Embryonic facial prominence (tissue), 1 donor: ENCODE measurements around the gene RIPOR2.

Experiments
- DNase-seq: peaks from one replicate; pipeline ENCODE4 v3.0.0-alpha.2; 2016; ENCODE audit errors: extremely low spot score

RIPOR2 gene

DNA sequence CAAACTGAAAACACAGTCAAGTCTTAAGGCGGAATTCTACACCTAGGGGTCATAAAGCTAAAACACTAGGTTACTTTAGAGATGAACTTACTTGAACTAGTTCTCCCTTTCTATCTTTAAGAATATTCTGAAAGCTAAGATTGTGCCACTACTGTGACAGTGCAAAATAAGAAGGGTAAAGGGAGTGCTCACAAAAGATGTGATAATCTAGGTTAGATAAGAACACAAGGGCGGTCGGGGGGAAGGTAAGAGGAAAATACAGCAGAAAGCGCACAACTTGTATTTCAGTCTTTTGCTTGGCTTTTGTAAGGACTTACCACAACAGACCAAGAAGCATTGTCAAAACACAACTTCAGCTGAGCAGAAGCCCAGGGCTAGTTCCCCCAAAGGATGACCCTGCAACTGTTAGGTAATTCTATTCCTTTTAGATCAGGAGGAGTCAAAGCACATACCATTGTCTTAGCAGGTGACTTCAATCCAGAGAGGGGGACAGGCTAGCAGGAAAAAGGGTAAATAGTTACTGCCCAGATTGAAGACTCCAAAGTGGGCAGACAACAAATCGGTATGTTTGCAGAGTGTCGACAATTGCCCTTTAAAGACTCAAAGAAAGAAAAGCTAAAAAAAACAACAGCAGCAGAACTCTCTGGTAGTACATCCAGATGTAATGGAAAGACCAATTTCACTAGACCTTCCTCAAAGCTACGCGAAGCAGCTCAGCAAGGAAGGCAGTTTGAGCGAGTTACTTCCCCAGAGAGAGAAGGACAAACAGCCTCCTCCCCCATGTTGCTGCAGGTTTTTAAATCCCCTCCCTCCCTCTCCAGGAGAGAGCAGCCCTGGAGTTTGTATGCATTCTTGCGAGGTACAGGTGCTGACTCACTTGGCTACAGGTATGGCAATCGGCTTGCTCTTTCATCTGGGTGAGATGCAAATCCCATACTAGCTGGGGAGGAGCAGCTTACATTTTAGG is 59.0 kb downstream of the RIPOR2 start:
- DNase-seq = no peak

DNA sequence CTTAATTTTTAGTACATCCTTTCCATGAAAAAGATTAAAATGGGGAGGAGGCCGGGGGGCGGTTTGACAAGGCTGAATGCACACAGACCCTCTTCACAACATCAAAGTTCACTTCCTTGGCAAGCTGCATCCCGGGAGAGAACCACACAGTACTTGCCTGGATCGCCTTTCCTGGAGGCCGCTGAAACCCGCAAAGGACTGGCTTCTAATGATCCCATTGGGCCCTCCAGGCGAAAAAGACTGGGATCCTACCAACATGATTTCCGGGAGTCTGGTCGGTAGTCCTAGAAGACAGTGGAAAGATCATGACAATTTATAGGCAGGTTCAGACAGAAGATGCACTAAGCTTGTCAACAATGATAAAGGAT is 60.2 kb downstream of the RIPOR2 start:
- DNase-seq = no peak

DNA sequence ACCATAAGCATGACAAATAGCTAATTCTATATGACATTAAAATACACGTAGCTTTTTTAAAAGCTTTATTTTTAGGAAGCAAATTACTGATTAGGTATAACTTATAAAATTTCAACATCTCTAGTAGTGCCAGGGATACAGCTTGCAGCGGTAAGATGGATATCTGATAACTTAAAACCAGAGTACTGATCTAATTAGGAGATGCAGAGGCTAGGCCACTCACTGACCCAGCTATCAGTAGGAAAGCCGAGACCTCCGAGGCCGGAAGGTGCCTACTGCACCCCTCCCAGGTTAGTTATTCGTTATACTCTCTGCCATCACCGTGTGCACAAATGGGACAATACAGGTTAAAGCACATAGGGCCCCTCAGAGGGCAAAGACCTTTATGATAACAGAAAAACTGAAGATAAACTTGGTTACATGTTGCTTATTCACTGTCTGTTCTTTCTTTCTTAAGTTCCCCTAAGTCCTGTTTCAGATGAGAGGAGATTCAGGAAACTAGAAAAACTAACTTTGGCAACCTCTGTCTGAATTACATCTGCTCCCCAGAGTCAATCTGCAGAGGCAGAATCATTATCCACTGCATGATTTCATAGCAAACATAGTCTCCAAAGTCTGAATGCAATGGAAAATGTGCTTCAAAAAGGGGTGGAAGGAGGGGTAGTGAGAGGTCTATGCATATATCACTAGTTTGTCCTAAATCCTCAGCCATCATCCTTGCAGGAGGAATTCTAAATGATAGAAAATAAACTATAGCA is 60.8 kb downstream of the RIPOR2 start:
- peak; percentile 10 for DNase-seq

DNA sequence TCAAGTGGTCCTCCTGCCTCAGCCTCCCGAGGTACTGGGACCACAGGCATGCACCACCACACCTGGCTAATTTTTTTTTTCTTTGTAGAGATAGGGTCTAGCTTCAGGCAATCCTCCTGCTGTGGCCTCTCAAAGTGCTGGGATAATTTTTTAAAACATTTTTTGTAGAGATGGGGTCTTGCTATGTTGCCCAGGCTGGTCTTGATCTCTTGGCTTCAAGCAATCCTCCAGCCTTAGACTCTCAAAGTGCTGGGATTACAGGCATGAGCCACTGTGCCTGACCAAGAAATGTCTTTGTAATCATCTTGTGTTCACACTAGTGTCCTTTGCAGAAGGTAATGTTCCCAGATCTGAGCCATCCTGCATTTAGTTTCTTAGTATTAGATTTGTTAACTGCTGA is 61.6 kb downstream of the RIPOR2 start:
- no peak for DNase-seq

DNA sequence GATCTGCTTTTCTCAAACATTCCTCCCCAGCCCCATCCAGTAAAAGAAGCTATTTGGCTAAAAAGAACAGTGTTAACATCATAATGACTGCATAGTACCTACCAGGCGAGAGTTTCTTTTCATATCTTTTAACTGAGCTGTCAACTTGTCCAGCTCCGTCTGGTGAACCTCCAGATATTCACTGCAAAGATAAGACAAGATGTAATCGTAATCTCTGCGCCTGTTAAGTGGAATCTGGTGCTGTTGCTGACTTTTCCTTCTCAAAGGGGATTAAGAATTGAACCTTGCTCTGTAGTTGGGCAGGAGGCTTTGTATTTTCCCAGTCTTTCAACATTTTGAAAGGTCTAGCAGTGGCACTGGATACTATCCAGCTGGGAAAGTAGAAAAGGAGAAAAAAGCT is 63.0 kb downstream of the RIPOR2 start:
- no peak for DNase-seq

DNA sequence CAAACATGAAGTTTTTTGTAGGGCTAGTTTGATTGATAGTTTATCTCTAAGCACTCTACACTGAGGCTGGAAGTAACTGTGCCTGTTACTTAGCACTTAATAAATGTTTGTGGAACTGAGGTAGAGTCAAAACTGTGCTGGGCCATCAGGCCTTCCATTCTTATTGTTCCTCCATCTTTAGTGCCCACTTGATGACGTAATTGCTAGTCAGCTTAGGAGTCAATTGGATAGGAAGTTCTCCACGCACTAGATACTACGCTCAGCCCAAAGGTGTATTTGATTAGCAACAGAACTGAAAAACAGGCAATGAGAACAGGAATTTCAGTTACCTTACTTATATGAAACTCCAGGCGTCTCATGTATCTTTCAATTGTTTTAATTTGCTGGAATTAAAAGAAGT is 67.0 kb downstream of the RIPOR2 start:
- no peak for DNase-seq

DNA sequence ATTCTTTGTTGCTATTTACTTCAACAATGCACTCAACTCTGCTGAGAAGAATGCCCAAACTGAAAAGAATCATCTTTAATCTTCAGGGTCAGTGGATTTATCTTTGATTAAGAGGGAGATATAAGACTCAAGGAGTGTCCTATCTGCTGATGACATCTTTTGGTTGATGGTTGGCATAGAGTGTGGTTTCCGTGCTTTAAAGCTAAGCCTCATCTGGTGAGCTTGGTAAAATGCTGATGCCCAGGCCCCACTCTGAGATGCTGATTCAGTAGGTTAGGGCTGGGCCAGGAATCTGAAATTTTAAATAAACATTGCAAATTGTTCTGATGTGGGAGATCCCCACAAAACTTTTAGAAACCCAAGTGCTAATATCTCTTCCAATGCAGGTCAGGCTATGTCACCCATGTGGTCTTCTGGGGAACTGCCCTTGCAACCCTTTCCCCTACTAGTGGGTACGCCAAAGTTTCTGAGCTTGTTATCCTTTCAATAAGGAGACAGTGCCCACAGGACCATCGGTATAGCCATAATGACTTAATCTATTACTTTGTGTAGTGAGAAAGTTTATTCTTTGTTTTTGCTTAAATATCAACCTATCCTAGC is 68.6 kb downstream of the RIPOR2 start:
- DNase-seq = no peak

DNA sequence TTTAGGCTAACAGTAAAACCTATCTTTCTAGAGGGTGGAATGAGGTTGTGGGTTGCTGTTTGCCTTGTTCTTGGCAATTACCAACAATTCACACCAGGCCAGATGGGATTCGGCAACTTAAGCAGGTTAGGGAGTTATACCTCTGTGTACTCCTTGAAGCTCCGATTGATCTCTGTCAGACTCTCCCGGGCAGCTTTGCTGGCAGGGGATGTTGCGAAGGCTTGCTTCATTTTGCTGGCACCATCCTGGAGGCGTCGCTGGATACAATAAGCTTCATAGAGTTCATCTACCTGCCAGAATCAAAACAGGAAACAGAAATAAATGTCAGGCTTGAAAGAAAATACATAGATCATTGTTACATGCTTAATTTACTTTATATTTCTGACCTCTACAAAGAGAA is 70.6 kb downstream of the RIPOR2 start:
- no peak for DNase-seq

DNA sequence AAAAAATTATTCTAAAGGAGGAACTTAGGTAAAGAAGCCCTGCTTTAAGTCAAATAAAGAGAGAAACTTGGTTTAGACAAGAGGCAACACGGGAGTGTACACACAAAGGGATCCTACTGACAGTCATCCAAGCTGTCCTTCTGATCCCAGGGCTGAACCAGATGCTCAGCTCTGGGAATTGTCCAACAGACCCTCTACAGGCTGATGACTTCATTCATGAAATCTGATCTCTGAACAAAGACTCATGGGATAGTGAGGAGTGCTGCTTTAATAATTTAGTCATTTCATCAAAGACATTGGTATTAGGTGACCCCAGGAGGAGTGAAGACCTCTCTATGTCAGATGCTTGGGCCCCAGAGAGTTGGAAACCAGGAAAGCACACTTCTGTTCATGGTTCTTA is 71.4 kb downstream of the RIPOR2 start:
- DNase-seq = no peak

DNA sequence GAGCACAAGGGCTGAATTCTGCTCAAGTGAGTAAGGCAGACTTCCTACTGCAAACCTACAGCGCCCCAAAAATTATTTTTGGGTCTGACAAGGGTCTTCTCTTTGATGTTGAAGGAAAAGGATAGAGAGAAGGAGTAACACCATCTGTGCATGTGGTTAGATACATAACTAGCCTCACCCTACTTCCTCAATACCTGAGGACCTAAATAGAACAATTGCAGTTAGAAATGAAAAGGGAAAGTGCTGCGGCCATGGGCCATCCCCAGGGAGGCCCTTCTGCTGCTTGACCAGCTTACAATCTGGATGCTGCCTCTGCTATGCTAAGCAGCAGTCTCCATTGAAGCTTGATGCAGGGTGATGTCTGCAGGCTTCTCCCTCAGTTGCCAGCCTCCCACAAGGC is 73.8 kb downstream of the RIPOR2 start:
- no peak for DNase-seq

DNA sequence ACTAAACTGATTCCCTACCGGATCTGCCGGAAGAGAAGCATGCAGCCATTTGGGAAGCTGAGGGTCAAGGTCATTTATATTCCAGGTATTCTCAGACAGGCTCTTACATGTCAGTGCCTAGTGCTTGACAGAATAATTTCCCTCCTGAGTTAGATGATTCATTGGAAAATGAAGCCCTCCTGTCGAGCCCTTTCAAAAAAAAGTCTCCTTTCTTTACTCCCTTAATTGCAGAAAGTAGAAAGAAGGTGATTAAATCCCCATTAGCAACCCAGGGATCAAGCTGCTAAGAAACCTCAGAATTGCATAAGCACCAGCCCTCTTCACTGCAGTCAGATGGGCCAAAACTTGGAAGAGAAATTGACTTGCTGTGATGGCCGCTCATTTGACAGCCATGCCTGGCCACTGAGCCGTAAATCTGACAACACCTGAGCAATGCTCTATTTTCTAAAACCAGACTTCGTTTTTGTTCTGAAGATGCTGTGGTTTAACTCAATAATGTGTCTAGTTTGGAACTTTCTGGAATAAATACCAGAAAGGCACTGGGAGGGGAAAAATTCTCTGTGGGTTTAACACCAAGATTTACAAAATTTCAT is 76.1 kb downstream of the RIPOR2 start:
- no peak for DNase-seq

DNA sequence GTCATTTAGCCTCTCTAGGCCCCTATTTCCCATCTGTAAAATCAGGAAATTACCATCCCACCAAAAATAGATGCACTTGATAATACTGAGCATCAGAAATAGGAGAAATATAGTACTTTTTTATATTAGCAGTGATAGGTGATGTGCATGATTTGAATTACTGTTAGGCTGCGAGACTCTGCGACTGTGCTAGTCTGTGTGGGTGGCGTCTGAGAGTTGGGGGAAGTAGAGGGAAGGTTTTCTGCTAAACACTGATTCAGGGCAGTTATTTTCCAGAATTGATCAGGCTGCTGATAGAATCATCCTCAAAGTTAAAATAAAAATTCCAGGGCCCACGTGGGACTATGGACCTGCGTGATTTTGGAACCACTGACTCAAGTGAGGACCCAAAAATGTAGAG is 76.6 kb downstream of the RIPOR2 start:
- no peak for DNase-seq

DNA sequence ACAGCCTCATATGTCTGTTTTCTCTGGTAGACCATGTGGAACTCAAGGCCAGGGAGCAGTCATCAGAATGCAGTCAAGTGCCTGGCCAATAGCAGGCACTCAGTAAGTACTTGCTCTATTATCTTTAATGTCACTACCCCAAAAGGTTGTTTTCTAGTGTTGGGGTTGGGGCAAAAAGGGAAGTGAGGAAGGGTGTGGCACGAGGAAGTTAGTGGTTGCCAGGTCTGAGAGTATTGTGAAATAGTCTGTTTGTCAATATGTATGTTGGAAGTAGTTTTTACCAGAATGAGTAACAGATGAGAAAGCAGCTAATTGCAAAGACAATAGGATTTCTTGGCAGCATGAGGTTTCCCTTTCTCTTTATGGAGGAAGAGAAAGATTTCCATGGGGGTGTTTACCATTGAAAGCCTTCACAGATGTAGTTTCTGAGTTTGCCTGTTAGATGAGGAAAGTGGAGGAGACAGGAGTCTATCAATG is 77.5 kb downstream of the RIPOR2 start:
- DNase-seq = no peak

DNA sequence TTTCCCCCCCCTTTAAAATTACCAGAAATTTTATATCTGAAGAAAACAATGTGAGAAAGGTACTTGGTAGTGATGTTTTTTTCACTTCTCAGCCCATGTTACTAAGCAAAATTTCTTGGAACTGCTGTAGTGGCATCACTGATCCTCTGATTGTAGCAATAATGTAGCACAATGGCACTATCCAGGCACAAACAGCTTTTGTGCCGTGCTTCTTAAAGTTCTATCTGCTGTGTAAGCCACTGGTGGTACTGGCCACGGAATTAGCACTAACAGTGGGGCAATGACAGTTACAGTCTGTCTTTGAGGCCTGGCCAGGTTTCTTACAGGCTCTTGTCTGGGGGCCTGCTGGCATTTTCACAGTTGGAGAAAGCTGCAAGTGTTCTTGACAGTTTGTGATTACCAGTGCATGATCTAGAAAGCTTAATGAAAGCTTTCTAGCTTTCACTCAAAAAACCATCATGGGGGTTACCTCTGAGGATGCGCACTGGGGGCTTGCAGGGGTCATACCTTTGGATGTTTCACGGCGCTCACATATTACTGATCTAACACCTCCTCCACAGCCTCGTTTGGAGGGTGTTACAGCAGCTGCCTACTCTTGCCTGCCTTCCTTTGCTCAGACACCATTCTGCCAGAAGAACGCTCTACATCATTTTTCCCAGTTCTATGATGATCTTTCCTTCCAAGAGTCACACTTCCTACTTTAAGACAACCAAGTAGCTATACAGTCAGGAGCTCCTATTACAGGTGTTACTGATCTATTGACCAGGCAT is 78.7 kb downstream of the RIPOR2 start:
- no peak for DNase-seq

DNA sequence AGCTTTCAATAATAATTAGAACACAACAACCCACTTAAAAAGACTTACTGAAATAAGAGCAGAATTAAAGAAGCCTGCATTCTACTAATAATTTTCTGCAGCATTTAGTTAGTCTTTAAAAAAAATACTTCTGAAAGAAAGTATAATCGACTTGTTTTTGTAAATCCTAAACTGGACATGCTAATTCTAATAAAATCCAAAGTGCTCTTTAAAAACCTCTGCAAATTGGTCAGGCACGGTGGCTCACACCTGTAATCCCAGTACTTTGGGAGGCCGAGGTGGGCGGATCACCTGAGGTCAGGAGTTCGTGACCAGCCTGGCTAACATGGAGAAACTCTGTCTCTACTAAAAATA is 79.5 kb downstream of the RIPOR2 start:
- DNase-seq = no peak

DNA sequence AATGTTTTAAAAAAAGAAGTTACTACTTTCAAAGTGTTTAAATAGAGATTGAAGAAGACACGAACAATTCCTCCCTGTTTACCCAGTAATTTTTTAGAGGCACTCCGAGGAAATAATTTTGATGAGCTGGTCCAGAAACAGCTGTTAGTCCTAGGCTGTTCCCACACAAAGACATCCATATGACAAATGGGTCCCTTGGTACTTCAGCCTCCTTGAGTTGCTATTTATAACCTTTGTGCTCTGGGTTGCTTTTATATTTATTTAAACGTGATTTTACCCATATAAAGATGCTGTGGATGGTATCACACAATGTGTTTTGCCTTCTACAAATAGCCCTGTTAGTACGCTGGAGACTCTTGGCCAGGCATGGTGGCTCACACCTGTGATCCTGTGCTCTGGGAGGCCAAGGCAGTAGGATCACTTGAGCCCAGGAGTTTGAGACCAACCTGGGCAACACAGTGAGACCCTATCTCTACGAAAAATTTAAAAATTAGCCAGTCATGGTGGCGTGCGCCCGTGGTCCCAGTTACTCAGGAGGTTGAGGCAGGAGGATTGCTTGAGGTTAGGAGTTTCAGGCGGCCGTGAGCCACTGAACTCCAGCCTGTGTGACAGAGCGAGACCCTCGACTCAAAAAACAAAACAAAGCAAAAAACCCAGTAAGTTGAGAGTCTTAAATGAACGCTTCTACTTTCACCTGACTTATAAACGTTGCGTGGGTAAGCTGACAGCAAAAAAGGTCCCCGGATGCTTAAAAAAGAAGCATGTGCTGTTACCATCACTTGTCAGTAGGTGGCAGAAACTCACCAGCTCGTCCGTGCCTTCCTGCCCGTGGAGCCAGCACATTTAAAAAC is 80.1 kb downstream of the RIPOR2 start:
- peak; percentile 58 for DNase-seq

DNA sequence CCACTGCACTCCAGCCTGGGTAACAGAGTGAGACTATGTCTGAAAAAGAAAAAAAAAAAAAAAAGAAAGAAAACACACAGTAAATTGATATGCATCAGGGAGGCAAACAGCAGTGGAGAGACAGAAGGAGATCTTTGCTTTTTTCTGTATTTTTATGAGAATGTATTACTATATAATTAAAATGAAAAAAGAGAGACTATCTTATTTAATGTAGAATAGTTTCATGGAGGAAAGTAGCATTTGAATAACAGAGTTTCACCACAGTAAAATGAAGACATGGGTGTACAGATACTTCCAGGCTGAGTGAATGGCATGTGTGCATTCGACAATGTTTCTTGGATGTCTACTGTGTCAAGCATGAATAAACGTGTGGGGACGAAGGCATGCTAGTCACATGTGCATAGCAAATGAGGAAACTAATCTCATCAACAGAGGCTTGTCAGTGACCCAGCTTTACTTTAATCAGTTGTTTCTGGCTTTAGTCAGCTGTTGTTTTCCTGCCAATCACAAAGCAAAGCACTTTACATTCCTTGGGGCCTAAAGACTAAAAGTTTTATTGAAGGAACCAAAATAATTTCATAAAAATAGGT is 81.6 kb downstream of the RIPOR2 start:
- no peak for DNase-seq

DNA sequence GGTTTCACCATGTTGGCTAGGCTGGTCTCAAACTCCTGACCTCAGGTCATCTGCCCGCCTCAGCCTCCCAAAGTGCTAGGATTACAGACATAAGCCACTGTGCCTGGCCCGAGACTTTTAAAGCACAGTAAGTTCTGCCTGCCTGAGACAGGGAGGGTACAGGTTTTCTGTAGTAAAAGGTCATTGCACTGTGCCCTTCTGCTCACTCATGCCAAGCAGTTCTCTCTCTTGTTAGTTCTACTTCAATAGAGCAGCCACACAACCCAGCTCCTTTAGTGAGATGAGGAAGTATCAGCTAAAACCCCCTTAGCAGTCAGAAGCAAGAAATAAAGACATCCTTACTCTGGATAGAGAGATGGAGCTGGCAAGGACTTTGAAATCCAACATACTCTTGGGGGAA is 84.7 kb downstream of the RIPOR2 start:
- no peak for DNase-seq

DNA sequence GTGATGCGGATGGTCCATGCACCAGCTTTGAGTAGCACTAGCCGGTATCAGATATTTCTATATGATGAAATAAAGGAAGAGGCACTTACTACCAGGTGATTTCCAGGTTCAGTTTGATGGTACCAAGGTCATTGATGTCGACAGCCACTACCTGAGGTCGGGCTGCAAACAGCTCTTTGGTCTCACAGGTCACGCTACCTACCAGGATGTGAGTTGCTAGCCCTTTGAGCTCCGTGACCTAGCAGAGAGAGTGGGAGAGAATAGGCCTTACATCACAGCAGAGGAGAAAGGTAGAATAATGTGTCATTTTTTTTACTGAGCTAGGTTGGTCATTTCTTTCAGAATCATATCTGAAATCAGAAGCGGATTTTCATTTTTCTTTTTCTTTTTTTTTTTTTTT is 86.0 kb downstream of the RIPOR2 start:
- no peak for DNase-seq

DNA sequence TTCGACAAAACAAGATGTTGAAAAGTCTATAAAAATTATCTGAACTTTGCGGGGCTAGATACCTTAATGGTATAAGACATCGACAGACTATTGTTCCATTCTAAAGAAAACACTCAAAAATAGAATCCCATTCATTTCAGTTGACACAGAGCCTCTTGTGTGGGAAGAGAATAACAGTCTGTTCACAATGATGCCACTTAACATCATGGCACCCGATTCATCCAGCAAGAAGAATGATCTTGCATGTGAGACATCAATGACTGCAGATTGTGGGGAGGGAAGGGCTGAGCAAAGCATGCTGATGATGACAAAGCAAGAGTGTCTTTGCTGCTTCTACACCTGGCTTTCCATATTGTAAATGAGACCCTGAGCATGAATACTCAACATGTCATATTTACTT is 87.3 kb downstream of the RIPOR2 start:
- DNase-seq = no peak
